NCI-H2196 treated with DMSO at 0.1 percent for 48 hours (cell line): ENCODE measurements around the gene ZNF99.
"Not testable (repeated sequence)": the region's sequence is repeated elsewhere in the genome, so short reads cannot be mapped to it uniquely, and the experiment has no call there.

ENCODE experiments used
- DNase-seq: peaks from one replicate; lab custom pipeline; 2025; ENCODE audit not compliant: unreplicated experiment; lab: John Stamatoyannopoulos, UW

The ZNF99 gene

GRCh38 chr19:22783651-22784410 lies at the start of gene ZNF99:
Gene ZNF99, minus strand, starts transcription at chr19:22784151. Its CDS starts 135 bp downstream, at chr19:22784016.
- no peak for DNase-seq

GRCh38 chr19:22832031-22832762 lies 48.2 kb upstream of the ZNF99 start, which contains the start of gene ZNF723:
Gene ZNF723, plus strand, starts transcription at chr19:22832291. Its CDS starts 89 bp downstream, at chr19:22832380.
- DNase-seq = no peak

- DNase-seq = no peak
Measured at GRCh38 chr19:22831211-22831610, 47.3 kb upstream of the ZNF99 start.

- no peak for DNase-seq
Measured at GRCh38 chr19:22814124-22814523, 30.2 kb upstream of the ZNF99 start.

- DNase-seq = no peak
Measured at GRCh38 chr19:22807061-22807835, 23.3 kb upstream of the ZNF99 start.

GRCh38 chr19:22806418-22806817 lies 22.5 kb upstream of the ZNF99 start:
- DNase-seq = no peak

- DNase-seq = no peak
Measured at GRCh38 chr19:22797040-22797439, 13.1 kb upstream of the ZNF99 start.

- DNase-seq = not testable (repeated sequence)
Measured at GRCh38 chr19:22792863-22793262, 8.9 kb upstream of the ZNF99 start.

GRCh38 chr19:22735911-22736645 lies 47.9 kb downstream of the ZNF99 start:
- DNase-seq = no peak

GRCh38 chr19:22733691-22734090 lies 50.3 kb downstream of the ZNF99 start:
- DNase-seq = no peak

- DNase-seq = not testable (repeated sequence)
Measured at GRCh38 chr19:22728214-22728613, 55.7 kb downstream of the ZNF99 start.

GRCh38 chr19:22721533-22721932 lies 62.4 kb downstream of the ZNF99 start:
- DNase-seq = not testable (repeated sequence)

GRCh38 chr19:22708983-22709382 lies 75.0 kb downstream of the ZNF99 start:
- DNase-seq = no peak

GRCh38 chr19:22703096-22703495 lies 80.9 kb downstream of the ZNF99 start:
- not testable (repeated sequence) for DNase-seq

GRCh38 chr19:22702661-22703060 lies 81.3 kb downstream of the ZNF99 start:
- not testable (repeated sequence) for DNase-seq
